Inflammatory macrophage (primary cell): ENCODE results near the gene CELF4.

Experiments
- DNase-seq, 2 donors: peaks; one replicate each; pipeline ENCODE4 v3.0.0-alpha.2; 2020 to 2022
- total RNA-seq, 18 experiments: gene quantifications; one replicate each; lab custom pipeline; 2026; ENCODE audit warnings: mixed read lengths in 6 of 18, inconsistent platforms in 2 of 18; lab: John Stamatoyannopoulos, UW

Gene CELF4
- total RNA-seq, result 0 to 0.13 (median 0) reads per million in 18 experiments

GRCh38 chr18:37565101-37565976, at the start of gene CELF4:
Gene CELF4 (minus strand): TSS chr18:37565798.
- no peak for DNase-seq

GRCh38 chr18:37613253-37613565, 47.6 kb upstream of the CELF4 start:
- no peak for DNase-seq

GRCh38 chr18:37612524-37613252, 47.1 kb upstream of the CELF4 start:
- DNase-seq, result no peak

- no peak for DNase-seq
These were observed 46.1 kb upstream of the CELF4 start for GRCh38 chr18:37611614-37612279.

- DNase-seq, result no peak
These were observed 43.3 kb upstream of the CELF4 start for GRCh38 chr18:37608876-37609275.

- no peak for DNase-seq
These were observed 41.7 kb upstream of the CELF4 start for GRCh38 chr18:37607281-37607680.

GRCh38 chr18:37604032-37604431, 38.4 kb upstream of the CELF4 start:
- DNase-seq, result no peak

- DNase-seq, result no peak
These were observed 33.6 kb upstream of the CELF4 start for GRCh38 chr18:37598966-37599896.

- DNase-seq, result no peak
These were observed 32.8 kb upstream of the CELF4 start for GRCh38 chr18:37598396-37598795.

- DNase-seq, result no peak
These were observed 24.7 kb upstream of the CELF4 start for GRCh38 chr18:37590346-37590745.

GRCh38 chr18:37588289-37588688, 22.7 kb upstream of the CELF4 start:
- no peak for DNase-seq

GRCh38 chr18:37586656-37587225, 21.1 kb upstream of the CELF4 start:
- DNase-seq, result no peak

- no peak for DNase-seq
These were observed 19.5 kb upstream of the CELF4 start for GRCh38 chr18:37584952-37585695.

GRCh38 chr18:37584217-37584616, 18.6 kb upstream of the CELF4 start:
- DNase-seq, result no peak

GRCh38 chr18:37582261-37582660, 16.7 kb upstream of the CELF4 start:
- DNase-seq, result no peak

GRCh38 chr18:37578886-37579513, 13.4 kb upstream of the CELF4 start:
- DNase-seq, result no peak

- DNase-seq, result no peak
These were observed 12.6 kb upstream of the CELF4 start for GRCh38 chr18:37578182-37578678.

GRCh38 chr18:37577051-37577611, 11.5 kb upstream of the CELF4 start:
- no peak for DNase-seq

GRCh38 chr18:37575646-37576045, 10.0 kb upstream of the CELF4 start:
- DNase-seq, result no peak

GRCh38 chr18:37574113-37574512, 8.5 kb upstream of the CELF4 start:
- DNase-seq, result no peak
